Type B pancreatic cell (in vitro differentiated cells): ENCODE measurements around the gene TP53I11. TPM values are rescaled to one million over a fixed set of nuclear protein-coding genes. Genes with fewer than 3 reads are reported as not detected.

Experiments used
- DNase-seq: peaks from one replicate; pipeline ENCODE4 v3.0.0; 2021; ENCODE audit warnings: mixed read lengths; ENCODE audit not compliant: unreplicated experiment; ENCODE audit errors: extremely low spot score
- H3K27ac Mint-ChIP-seq: 2 replicates; pipeline ENCODE4 v1.8.0; 2021; ENCODE audit warnings: mild to moderate bottlenecking, mixed read lengths
- H3K27me3 Mint-ChIP-seq: 2 replicates; pipeline ENCODE4 v1.8.0; 2021; ENCODE audit warnings: mixed read lengths
- H3K36me3 Mint-ChIP-seq: 2 replicates; pipeline ENCODE4 v1.8.0; 2021; ENCODE audit warnings: mixed read lengths
- H3K4me1 Mint-ChIP-seq: one replicate; pipeline ENCODE4 v1.8.0; 2021; ENCODE audit warnings: mixed read lengths; ENCODE audit not compliant: unreplicated experiment
- H3K4me3 Mint-ChIP-seq: 2 replicates; pipeline ENCODE4 v1.8.0; 2021; ENCODE audit warnings: mild to moderate bottlenecking, mixed read lengths
- H3K9me3 Mint-ChIP-seq: 2 replicates; pipeline ENCODE4 v1.8.0; 2021; ENCODE audit warnings: mixed read lengths
- CTCF ChIP-seq: fragments of 200-600 bp; sonication (generic); conservative IDR thresholded peaks from 2 replicates; pipeline ENCODE4 v1.5.0; 2021; ENCODE audit warnings: antibody characterized with exemption, mild to moderate bottlenecking
- total RNA-seq: library from RNA; stranded (reverse); gene quantifications from 2 replicates; pipeline ENCODE4 v1.2.1, GENCODE V29; 2021; ENCODE audit warnings: low replicate concordance

TP53I11 gene
- total RNA-seq, 1 donor from 2014 or later = 72.4 TPM

GRCh38 chr11:44911029-44911814, 39.5 kb downstream of the TP53I11 start:
- Mint-ChIP-seq H3K4me3 (peak overlapping the region; percentile 34), H3K9me3 (no peaks in the 10 kb centered on the region), H3K27me3 (no peaks in the 10 kb centered on the region), H3K36me3 (no peaks in the 10 kb centered on the region), H3K27ac (peak overlapping the region; percentile 43), H3K4me1 (peaks cover 10% of the 10 kb centered on the region)
- peak; percentile 97 for TF ChIP-seq CTCF
- DNase-seq = peak; percentile 88

GRCh38 chr11:44910591-44910990, 40.1 kb downstream of the TP53I11 start:
- no peaks in the 10 kb centered on the region for H3K27me3 Mint-ChIP-seq
- peaks cover 10% of the 10 kb centered on the region for H3K4me1 Mint-ChIP-seq
- DNase-seq = no peak
- no peak overlapping the region for H3K4me3 Mint-ChIP-seq
- H3K9me3 Mint-ChIP-seq = no peaks in the 10 kb centered on the region
- no peaks in the 10 kb centered on the region for H3K36me3 Mint-ChIP-seq
- TF ChIP-seq CTCF = no peak
- H3K27ac Mint-ChIP-seq = no peak overlapping the region

- no peak for DNase-seq
- Mint-ChIP-seq H3K27ac (no peak overlapping the region), H3K36me3 (no peaks in the 10 kb centered on the region), H3K4me3 (no peak overlapping the region), H3K27me3 (no peaks in the 10 kb centered on the region), H3K9me3 (no peaks in the 10 kb centered on the region), H3K4me1 (peaks cover 13% of the 10 kb centered on the region)
- TF ChIP-seq CTCF = no peak
These were observed 41.1 kb downstream of the TP53I11 start for GRCh38 chr11:44909557-44909956.

- Mint-ChIP-seq H3K4me3 (no peak overlapping the region), H3K4me1 (peaks cover 13% of the 10 kb centered on the region), H3K9me3 (no peaks in the 10 kb centered on the region), H3K36me3 (no peaks in the 10 kb centered on the region), H3K27ac (no peak overlapping the region), H3K27me3 (no peaks in the 10 kb centered on the region)
- no peak for DNase-seq
- no peak for TF ChIP-seq CTCF
These were observed 44.0 kb downstream of the TP53I11 start for GRCh38 chr11:44906649-44907048.

DNA sequence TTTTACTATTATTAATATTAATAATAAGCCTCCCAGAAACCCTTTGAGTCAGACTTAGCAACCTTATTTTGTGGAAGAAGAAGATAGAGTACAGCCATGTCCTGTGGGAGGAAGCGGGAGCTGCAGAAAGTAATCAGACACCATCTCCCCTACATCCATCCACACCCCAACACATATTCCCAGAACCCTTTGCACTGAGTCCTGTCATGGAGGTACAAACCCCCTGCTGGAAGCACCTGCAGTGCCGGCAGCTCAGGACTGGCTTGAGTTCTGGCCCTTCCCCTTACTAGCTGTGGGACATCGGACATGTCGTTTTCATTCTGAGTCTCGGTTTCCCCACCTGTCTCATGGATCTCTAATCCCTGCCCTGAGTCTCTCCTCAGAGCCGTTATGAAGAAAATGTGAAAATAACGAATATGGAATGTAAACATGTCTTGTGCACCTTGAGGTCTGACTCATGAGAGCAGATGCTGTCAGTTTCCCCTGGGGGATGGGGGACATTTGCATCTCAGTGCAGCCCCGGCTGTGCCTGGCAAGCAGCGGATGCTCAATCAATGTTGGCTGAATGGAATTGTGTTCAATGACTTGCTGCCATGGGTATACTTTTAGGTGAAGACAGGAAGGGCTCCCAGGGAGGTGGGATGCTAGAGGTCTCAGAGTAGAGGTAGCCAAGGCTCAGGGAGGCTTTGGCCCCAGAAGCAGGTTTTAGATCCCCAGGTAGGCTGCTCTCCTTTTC, 45.4 kb downstream of the TP53I11 start:
- Mint-ChIP-seq H3K36me3 (no peaks in the 10 kb centered on the region), H3K4me1 (peaks cover 4% of the 10 kb centered on the region), H3K27me3 (no peaks in the 10 kb centered on the region), H3K4me3 (no peak overlapping the region), H3K9me3 (no peaks in the 10 kb centered on the region), H3K27ac (no peak overlapping the region)
- no peak for DNase-seq
- no peak for TF ChIP-seq CTCF
